ENCODE measurements around the gene ORC6.

Gene ORC6

DNA sequence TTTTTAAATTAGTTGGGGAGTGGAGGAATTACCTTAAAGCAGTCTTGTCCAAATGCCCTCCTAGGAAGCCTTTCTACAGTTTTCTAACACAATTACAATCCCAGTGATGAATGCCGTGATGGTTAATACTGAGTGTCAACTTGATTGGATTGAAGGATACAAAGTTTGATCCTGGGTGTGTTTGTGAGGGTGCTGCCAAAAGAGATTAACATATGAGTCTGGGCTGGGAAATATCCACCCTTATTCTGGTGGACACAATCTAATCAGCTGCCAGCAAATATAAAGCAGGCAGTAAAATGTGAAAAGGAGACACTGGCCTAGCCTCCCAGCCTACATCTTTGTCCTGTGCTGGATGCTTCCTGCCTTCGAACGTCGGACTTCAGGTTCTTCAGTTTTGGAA is 12.2 kb downstream of the ORC6 start:
- DNase-seq = no peak

DNA sequence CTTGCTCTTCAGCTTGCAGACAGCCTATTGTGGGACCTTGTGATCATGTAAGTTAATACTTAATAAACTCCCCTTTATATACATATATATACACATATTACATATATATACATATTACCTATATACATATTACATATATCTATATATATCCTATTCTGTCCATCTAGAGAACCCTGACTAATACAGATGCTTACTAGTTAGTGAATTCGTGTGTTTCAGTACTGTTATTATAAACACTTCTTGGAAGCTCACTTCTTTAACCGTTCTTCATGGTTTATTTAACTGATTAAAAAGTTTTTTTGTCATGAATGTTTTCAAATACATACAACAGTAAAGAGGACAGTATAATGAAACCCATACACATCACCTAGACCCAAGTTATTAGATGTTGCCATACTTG is 12.6 kb downstream of the ORC6 start:
- no peak for DNase-seq

DNA sequence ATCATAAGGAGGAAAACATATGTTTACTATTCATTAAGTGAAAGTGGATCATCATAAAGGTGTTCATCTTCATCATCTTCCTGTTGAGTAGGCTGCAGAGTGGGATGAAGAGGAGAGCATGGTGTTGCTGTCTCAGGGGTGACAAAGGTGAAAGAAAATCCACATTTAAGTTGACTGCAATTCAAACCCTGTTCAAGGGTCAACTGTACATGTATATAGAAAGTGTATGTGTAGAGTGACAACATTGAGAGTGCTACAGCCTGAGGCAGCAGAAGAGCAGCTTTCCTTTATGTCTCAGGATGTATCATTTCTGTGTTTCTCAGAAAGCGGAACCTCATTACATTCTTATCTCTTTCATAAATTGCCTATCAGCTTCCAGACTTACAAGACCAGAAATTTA is 17.2 kb downstream of the ORC6 start:
- DNase-seq = no peak

DNA sequence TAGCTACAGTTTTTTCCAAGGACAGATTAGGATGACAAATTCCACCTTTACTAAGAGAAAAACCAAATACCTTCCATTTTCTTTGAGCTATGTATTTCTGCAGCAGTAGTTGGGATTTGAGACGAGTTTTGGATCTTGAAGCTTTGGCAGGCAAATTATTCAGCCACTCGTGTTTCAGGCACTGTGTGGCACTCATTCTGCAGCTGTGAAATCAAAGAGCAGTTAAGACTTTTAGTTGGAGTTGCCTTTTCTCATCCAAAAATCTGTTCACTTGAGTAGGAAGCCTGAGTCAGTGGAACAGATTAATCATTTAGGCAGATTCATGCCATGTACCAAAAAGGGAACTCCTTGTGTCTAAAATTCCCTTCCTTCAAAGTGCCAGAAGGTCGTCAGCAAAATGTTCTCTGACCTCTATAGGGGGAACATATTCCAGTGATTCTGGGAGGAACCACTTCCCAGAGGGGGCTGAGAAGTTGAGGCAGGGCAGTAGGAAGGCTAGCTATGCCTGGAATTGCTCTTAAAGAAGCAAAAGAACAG is 20.1 kb downstream of the ORC6 start:
- no peak for DNase-seq

DNA sequence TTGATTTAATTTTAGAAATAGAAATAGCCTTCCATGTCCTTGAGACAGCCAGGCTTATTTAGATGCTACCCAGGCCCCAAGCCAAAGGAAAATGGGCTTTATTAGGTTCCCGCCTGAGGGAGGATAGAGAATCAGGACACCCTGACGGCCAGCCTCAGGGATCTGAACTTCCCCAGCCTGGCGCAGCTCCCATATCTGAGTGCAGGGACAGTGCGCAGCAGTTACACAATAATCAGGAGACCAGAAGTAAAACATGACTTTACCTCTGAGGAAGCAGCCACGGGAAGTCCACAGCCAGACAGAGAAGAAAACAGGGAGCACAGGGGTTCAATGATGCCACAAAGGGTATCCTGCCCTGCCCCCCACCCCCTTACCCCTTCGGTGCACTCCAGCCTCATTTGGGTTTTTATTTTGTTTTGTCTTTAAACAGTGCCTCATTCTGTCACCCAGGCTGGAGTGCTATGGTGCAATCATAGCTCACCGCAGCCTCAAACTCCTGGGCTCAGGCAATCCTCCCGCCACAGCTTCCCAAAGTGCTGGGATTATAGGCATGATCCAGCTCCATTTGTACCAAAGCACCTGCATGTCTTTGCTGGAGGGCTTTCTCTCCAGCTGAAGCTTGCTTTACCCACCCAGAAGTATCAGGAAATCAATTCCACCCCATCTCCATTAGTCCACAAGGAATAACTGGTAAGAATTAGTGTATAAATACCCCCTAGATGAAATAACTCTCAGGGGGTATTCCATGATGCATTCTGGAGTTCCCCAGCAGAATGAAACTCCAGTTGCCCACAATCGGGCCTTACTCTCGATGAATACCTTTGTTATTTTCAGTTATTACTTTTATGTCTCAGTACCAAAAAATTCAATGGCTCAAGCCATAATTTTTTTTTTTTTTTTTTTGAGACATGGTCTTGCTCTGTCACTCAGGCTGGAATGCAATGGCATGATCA is 21.9 kb downstream of the ORC6 start:
- DNase-seq = no peak

DNA sequence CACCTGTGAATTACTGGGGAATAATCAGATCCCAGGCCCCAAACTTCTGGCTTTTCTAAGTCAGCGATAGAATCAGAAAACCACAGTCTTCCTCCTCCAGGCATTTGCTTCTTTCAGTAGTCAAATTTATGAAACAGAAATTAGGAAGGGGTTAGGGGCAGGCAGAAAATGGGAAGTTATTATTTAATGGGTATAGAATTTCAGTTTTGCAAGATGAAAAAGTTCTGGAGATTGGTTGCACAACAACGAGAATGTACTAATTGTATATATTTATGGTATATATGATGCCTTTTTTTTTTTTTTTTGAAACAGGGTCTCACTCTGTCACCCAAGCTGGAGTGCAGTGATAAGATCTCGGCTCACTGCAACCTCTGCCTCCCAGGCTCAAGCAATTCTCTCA is 23.5 kb downstream of the ORC6 start:
- DNase-seq = no peak

DNA sequence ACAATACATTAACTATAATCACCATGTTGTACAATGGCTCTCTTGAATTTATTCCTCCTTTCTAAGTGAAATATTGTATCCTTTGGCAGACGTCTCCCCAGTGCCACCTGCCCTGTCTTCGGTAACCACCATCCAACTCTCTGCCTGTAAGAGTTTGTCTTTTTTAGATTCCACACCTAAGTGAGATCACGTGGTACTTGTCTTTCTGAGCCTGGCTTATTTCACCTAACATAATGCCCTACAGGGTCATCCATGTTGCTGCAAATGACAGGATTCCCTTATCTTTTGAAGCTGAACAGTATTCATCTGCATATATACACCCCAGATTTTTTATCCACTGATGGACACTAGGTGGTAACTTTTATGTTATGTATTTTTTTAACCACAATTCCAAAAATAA is 24.2 kb downstream of the ORC6 start:
- DNase-seq = no peak

DNA sequence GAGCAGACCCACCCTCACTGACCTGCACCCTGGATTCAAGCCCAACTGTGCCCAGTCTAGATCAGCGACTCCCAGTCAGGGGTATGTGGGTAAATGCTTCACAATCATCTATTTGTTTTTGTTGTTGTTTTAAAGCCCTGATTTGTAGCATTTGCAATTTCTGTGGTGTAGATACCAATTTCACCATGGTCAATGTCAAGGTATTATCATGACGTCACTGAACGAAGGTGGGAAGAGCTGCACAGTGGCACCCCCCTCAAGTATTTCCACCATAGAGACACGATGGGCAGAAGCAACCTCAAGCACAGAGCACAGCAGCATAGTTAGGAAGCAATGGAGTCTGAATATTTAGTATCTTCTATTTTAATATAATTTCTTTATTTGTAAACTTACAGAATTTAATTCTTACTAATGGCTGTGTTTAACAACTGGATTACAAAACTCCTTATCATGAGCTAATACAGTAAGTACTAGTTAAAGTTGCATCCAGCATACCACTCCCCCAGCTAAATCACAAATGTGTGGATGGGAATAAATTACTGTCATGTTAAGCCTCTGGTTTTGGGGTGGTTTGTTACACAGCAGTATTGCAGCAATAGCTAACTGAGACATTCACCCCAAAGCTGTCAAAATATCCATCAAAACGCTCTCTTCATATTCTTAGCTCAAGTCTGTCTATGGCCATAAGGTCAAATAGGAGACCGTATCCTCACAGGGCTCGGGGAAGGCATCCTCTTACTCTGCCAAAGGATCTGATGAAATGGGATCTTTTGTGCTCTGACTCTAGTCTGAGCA is 25.5 kb downstream of the ORC6 start:
- no peak for DNase-seq

DNA sequence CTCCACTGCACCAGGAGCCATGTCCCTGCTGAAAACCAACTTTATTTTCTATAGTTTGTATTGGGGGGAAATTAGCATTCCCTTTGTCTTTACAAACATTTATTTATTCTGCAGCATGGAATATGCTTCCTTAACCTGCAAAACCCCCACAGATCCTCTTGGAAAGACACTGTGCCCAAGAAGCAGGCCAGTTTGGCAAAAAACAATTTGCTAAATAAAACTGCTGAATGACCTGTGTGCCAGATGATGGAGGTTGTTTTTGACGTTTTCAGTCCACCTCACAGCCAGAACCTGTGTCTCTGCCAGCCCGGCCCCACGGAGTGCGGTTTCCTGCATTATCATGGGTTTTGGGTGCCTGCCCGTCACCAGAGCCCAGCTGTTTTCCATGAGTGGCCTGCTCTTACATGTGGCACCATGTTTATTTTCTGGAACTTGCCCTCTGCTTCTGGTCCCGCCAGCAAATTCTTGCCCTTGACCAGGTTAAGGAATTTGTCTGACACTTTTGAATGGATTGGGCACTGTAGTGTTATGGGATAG is 26.4 kb downstream of the ORC6 start:
- no peak for DNase-seq

DNA sequence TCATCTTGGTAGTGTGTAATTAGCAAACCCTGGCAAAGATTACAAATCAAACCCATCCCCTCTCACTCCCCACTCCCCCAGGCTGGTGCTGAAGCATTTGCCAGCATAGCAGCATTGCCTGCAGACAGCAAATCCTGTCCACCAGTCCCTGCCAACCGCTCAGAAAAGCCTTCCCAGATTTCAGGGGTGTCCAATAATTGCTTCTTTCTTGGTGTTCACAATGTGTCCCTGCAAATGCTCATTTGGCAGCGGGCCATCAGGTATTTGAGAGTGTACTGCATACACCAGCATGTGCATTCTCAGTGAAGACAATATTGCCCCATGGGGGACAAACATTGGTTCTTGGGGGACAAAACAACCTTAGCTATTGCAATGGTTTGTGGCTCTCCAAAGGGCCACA is 28.2 kb downstream of the ORC6 start:
- no peak for DNase-seq

DNA sequence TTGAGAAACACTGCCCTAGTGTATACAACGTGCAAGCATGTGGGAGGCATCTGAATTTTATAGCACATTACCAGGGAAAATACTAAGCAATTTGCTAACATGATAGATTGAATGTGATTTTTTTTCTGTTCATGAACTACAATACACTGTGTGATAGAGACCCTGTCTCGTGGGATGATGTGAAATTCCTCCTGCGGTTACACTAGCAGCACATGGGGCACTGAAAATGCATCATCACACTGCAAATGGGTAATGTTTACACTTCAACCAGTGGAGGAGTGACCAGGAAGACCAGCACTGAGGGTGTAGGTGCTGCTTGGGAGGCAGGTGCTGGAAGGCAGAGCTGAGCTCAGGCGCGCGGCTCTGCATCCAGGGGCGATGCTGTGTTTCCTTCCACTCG is 28.8 kb downstream of the ORC6 start:
- DNase-seq = no peak

DNA sequence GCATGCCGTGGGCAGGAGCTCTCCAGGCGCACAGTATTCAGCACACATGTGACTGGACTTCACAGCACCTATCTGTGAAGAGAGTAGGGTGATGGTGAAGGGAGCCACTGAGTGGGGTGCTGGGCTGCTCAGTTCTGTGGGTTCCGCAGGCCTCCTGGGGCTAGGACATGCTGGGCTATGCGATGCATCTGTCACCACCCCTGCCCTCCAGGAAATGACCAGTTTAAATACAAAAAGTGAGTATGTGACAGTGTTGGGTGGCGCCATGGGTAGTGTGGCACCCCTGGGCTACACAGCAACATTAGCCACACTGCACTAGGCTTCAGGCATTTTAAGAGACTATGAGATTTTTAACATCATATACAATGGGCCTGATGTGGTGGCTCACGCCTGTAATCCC is 30.1 kb downstream of the ORC6 start:
- no peak for DNase-seq

DNA sequence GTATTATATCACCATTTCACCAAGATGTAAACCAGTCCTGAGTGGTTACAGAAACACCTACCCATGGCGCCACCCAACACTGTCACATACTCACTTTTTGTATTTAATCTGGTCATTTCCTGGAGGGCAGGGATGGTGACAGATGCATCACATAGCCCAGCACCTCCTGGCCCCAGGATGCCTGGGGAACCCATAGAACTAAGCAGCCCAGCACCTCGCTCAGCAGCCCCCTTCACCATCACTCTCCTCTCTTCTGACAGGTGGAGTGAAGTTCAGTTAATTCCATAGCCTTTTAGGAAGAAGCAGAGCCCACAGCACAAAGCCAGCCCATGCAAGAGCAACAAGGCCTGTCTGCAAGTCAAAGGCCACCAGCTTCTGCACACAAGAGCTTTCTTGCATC is 31.2 kb downstream of the ORC6 start:
- no peak for DNase-seq

DNA sequence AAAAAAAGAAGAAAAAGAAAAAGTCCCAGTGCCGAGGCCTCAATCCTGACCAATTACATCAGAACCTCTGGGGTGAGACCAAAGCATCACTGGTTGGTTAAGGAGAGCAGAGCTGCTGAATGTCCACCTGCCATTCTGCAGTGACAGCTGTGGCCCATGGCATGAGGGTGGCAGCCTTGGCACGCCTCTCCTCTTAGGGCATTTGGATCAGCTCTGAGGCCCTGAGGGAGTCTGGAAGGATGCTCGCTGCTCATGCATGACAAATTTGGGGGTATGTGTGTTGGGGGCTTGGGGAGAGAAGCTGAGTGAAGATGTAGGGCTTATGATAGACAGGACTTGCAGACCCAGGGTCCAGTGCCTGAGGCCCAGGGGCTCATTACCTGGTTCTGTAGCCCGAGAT is 32.4 kb downstream of the ORC6 start:
- no peak for DNase-seq

DNA sequence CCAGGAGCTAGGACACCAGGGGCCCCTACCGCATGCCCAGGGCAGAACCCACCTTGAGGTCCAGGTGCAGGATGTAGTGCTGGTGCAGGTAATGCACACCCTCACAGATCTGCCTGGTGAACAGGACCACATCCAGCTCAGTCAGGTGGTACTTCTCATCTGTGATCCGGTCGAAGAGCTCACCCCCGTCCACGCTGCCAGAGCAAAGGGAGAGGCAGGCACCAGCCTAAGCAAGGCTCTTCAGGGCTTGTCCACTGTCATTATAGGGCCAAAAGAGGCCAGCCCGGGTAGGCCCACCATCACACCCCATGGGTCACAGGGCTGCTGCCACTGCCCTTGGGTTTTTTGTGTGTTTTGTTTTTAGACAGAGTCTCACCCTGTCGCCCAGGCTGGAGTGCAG is 37.7 kb downstream of the ORC6 start:
- DNase-seq = no peak

DNA sequence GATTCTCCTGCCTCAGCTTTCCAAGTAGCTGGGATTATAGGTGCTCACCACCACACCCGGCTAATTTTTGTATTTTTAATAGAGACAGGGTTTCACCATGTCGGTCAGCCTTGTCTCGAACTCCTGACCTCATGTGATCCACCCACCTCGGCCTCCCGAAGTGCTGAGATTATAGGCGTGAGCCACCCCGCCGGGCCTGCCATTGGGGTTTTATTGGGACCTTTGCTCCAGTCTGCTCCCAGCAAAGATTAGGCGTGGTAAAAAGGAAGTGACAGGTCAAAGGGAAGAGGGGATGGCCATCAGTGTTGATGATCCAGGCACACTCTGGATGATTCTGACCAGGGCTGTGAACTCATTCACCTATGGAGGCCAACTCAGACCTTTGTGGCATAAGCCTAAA is 38.2 kb downstream of the ORC6 start:
- DNase-seq = no peak

DNA sequence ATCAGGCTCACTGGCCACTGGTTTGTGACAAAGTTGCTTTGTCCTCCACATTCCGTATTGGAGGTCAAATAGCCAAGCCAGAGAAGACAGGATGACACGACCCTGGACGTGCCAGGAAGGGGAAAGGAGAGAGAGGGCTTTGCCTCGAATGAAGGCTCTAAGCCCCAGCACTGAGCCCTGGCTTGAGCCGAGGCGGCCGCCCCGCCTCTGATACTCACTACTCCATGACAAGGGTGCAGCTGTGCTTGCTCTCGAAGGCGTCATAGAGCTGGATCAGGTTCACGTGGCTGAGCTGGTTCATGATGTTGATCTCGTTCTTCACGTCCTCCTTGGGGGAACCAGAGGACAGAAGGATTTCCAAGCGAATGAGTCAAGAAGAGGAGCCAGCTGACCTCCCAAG is 39.3 kb downstream of the ORC6 start:
- no peak for DNase-seq

DNA sequence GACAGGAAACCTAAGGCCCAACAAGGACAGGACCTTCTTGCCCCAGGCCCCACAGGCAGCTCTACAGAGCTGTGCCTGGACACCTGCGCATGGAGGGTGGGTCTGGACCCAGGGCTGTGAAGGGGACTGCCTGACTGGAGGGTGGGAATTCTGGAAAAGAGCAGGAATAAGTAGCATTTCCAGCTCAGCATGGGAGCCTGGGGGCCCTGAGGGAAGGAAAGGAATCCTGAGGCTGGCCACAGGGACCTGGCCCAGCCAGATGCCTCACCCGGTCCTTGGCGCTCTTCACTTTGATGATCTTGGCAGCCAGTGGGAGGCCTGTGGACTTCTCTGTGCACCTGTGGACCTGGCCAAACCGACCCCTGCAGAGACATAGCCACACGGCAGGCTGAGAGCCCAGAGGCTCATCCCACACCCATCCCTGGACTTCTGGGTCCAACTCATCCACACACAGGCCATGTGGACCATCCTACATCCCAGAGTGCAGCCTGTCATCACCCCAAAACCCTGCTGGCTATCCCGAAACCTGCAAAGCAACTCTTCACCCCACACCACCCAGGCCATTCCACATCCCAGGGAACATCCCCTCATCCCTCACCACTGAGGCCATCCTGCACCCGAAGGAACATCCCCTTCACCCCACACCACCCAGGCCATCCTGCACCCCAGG is 40.0 kb downstream of the ORC6 start:
- DNase-seq = no peak

DNA sequence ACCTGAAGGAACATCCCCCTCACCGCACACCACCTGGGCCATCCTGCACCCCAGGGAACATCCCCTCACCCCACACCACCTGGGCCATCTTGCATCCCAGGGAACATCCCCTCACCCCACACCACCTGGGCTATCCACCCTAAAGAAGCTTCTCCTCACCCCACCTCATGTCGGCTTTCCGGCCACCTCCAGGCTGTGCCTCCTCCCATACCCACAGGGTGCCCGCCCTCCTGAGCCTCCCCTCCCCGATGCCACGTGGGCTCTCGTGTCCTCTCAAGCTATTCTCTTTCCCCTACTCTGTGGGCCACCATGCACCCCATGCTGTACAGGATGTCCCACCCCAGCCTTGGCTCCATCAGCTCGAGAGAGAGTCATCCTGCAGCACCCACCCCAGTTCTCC is 40.7 kb downstream of the ORC6 start:
- DNase-seq = no peak

DNA sequence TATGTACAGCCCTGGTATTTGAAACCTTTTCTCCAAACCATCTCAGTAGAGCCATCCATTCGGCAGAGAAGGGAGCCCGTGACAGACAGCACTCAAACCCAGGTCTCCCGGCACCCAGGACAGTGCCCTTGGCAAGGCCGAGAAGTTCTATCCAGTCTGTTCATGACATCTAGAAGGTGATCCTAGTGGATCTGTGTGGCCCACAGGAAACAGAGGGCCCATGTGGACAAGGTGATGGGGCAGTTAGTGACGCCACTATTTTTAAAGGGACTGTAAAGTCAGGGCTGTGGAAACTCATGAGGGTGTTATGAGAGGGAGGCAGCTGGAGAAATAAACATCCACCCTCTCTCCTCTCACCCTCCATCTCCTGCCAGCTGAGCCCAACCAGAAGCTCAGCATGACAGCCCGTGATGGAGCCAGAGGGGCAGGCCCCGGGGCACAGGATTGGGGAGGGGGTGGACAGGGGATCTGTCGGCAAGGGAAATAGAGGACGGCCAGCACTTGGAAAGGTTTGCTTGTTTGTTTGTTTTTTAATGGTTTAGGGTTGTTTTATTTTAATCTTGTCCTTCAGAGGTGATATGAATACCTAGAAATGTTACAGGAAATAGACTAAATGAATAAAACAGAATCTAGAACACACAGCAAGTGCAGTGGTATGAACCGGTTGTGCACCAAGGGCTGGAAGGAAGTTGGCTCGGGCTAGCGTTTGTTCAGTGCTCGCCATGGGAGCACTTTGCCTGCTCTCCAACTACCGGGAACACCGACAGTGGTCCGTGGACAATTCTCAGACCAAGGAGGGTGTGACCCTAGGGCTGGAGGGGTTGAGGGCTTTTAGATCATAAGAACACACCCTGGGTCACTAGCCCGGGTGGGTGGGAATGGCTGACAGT is 41.6 kb downstream of the ORC6 start:
- no peak for DNase-seq

DNA sequence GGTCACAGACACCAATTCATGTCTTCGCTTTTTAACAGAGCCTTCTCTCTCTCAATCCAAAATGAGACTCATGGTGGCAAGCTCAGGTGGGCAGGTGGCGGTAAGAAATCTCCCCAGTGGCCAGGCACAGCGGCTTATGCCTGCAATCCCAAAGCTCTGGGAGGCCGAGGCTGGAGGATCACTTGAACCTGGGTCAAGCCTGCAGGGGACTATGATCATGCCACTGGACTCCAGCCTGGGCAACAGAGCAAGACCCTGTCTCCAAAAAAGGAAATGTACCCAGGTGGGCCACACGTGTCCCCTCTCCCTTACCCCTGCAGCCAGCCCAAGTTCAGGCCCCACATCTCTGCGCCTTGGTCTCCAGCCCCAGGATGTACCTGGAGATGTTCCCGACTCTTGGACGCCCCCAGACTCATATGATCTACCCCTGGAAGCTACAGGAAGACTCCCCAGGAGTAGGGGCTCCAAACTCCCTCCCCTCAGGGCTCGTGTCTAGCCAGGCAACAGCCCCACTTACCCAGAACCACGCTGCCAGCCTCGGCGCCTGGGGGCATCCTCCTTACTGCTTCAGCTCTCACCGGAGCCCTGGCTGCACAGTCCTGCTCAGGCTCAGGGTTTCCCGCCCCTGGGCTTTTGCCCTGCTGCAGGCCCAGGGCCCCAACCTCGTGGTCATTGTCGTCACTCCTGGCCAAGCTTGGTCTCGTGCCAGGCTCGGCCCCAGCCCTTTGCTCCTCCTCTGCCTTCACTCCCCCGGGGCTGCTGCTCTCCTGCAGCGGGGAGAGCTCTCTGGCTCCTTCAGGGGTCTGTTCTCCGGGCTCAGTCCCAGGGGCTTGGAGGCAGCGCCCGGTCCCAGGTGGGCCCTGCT is 42.5 kb downstream of the ORC6 start:
- DNase-seq = no peak
